GM21526 (cell line): ENCODE data around the gene TMEM109.

Source experiments
- ATAC-seq: cut with Tn5 transposase; IDR thresholded peaks from one replicate; pipeline ENCODE4 v1.9.1; 2021; ENCODE audit warnings: moderate library complexity; ENCODE audit not compliant: unreplicated experiment, low FRiP score

Gene TMEM109

GRCh38 chr11:60924906-60925853, 11.2 kb downstream of the TMEM109 start:
- ATAC-seq: no peak

- no peak for ATAC-seq
Observed at GRCh38 chr11:60925868-60926267, 11.9 kb downstream of the TMEM109 start.

- ATAC-seq: no peak
Observed at GRCh38 chr11:60926500-60926899, 12.5 kb downstream of the TMEM109 start.

GRCh38 chr11:60927061-60927592, 13.2 kb downstream of the TMEM109 start:
- ATAC-seq: no peak

GRCh38 chr11:60927600-60927999, 13.6 kb downstream of the TMEM109 start:
- no peak for ATAC-seq

- ATAC-seq: no peak
Observed at GRCh38 chr11:60928563-60929001, 14.6 kb downstream of the TMEM109 start.

GRCh38 chr11:60929764-60930163, 15.8 kb downstream of the TMEM109 start:
- ATAC-seq: no peak

GRCh38 chr11:60930394-60930793, 16.4 kb downstream of the TMEM109 start:
- ATAC-seq: no peak

GRCh38 chr11:60931917-60932316, 18.0 kb downstream of the TMEM109 start:
- no peak for ATAC-seq

GRCh38 chr11:60932605-60933356, 18.8 kb downstream of the TMEM109 start:
- no peak for ATAC-seq

- ATAC-seq: no peak
Observed at GRCh38 chr11:60933416-60934123, 19.6 kb downstream of the TMEM109 start.

GRCh38 chr11:60934124-60934789, 20.3 kb downstream of the TMEM109 start:
- no peak for ATAC-seq

- ATAC-seq: no peak
Observed at GRCh38 chr11:60934790-60935605, 21.0 kb downstream of the TMEM109 start.

GRCh38 chr11:60935676-60936442, 21.9 kb downstream of the TMEM109 start:
- ATAC-seq: no peak

GRCh38 chr11:60936467-60937143, 22.6 kb downstream of the TMEM109 start:
- no peak for ATAC-seq

- ATAC-seq: no peak
Observed at GRCh38 chr11:60937144-60937527, 23.2 kb downstream of the TMEM109 start.

GRCh38 chr11:60937811-60938210, 23.9 kb downstream of the TMEM109 start:
- ATAC-seq: no peak

- ATAC-seq: no peak
Observed at GRCh38 chr11:60938500-60938899, 24.5 kb downstream of the TMEM109 start.
